GM12878 (cell line): ENCODE data around the gene TEC.

ENCODE experiments used
- CBX3 ChIP-seq: fragments of 200-600 bp; sonication (generic); IDR thresholded peaks from 2 replicates; pipeline ENCODE4 v1.6.1; 2016; ENCODE audit warnings: low read depth, borderline replicate concordance
- CHD2 ChIP-seq: IDR thresholded peaks from 2 replicates; pipeline ENCODE4 v1.6.1; 2011; ENCODE audit warnings: low read depth, low read length, improper control_type of control experiment, borderline replicate concordance
- KAT2A ChIP-seq: conservative IDR thresholded peaks from 2 replicates; pipeline ENCODE4 v1.6.1; 2011; ENCODE audit warnings: low read depth, low read length; ENCODE audit not compliant: control insufficient read depth
- PML ChIP-seq: IDR thresholded peaks from 2 replicates; pipeline ENCODE4 v1.6.1; 2012; ENCODE audit warnings: low read length, inconsistent platforms
- TF ChIP-seq, protein P1 (sequence below): fragments of 450-650 bp; IDR thresholded peaks from 2 replicates; pipeline ENCODE4 v1.6.1; 2018; ENCODE audit warnings: mild to moderate bottlenecking, low read depth, moderate library complexity; ENCODE audit not compliant: partially characterized antibody
- TF ChIP-seq, protein P2 (sequence below): IDR thresholded peaks from 2 replicates; pipeline ENCODE4 v1.6.1; 2012; ENCODE audit warnings: low read depth, low read length, improper control_type of control experiment

DNA sequence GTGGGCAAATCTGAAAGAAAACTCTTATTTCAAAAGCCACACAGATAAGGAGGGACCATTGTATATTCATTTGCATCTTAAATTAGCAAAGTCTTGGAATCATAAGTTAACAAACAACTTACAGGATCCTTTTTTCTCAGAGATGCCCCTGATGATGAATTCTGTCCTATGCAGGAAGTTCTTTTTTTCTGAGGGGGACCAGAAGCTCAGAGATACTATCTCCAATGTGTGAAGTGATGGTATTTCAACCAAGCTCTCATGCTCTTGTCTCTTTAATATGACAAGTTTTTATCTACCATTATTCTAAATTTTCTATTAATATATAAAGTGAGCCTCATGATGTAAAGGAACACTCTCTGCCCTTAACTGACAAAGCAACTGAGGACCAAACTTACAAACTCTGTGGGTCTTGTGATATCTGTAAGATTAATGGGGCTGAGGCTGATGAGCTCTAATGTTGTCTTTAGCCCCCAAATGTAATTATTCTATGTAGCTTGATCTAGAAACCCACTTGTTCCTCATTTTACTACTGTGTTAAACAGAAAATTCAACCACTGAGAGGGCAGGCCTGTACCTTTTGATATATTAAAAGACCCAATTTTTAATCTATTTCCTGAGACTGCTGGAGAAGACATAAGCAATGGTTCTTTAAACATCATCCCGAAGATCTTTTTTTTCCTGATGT, 27.0 kb downstream of the TEC start:
- no peak for TF ChIP-seq KAT2A
- no peak for TF ChIP-seq CBX3
- TF ChIP-seq, protein P1, sequence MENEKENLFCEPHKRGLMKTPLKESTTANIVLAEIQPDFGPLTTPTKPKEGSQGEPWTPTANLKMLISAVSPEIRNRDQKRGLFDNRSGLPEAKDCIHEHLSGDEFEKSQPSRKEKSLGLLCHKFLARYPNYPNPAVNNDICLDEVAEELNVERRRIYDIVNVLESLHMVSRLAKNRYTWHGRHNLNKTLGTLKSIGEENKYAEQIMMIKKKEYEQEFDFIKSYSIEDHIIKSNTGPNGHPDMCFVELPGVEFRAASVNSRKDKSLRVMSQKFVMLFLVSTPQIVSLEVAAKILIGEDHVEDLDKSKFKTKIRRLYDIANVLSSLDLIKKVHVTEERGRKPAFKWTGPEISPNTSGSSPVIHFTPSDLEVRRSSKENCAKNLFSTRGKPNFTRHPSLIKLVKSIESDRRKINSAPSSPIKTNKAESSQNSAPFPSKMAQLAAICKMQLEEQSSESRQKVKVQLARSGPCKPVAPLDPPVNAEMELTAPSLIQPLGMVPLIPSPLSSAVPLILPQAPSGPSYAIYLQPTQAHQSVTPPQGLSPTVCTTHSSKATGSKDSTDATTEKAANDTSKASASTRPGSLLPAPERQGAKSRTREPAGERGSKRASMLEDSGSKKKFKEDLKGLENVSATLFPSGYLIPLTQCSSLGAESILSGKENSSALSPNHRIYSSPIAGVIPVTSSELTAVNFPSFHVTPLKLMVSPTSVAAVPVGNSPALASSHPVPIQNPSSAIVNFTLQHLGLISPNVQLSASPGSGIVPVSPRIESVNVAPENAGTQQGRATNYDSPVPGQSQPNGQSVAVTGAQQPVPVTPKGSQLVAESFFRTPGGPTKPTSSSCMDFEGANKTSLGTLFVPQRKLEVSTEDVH = no peak
- no peak for TF ChIP-seq PML
- no peak for TF ChIP-seq CHD2
- TF ChIP-seq, protein P2, sequence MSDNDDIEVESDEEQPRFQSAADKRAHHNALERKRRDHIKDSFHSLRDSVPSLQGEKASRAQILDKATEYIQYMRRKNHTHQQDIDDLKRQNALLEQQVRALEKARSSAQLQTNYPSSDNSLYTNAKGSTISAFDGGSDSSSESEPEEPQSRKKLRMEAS = no peak
